Frontal cortex (tissue), 4 donors: ENCODE measurements around the gene UBXN2A. TPM values are rescaled to one million over a fixed set of nuclear protein-coding genes. Genes with fewer than 3 reads are reported as not detected.
A peak's percentile ranks its signal among the peaks of the same experiment; 100 is the strongest.
"Not testable (repeated sequence)": the region's sequence is repeated elsewhere in the genome, so short reads cannot be mapped to it uniquely, and the experiment has no call there.

ENCODE experiments used
- DNase-seq, 2 donors: peaks; one replicate each; pipeline ENCODE4 v3.0.0; 2012; ENCODE audit warnings: low spot score in 2 of 2
- FAIRE-seq: peaks from 2 replicates; lab custom pipeline; 2012; peaks lifted over from hg19 to GRCh38; lab: Jason Lieb, UNC
- small RNA-seq: library from RNA; depleted of rRNA; stranded (forward); fragments of <200 nt; gene quantifications from one replicate; pipeline ENCODE3, GENCODE V24; 2014
- total RNA-seq: library from RNA; depleted of rRNA; stranded (reverse); fragments of >200 nt; gene quantifications from one replicate; pipeline ENCODE4 v1.2.3, GENCODE V29; 2014
- donor health status: control.
- donor health status: control.
- donor health status: control.

UBXN2A gene
- total RNA-seq, 1 donor from 2014 or later, result 64.8 TPM

DNA sequence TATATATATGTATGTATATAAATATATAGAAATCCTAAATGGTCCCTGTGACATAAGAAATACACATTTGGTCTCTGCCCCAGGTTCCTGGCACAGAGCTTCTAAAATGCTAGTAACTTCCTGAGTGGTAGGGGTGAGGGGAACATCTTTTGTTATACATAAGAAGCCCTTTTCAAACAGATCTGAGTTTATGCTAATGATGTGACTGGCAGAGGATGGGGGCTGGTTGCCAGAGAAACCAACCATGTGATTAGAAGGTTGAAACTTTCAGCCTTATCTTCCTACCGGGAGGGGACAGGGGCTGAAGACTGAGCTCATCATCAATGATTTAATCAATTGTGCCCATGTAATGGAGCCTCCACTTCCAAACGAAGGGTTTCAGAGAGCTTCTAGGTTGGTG lies 86.0 kb downstream of the UBXN2A start:
- DNase-seq (no peak), FAIRE-seq (no peak)

DNA sequence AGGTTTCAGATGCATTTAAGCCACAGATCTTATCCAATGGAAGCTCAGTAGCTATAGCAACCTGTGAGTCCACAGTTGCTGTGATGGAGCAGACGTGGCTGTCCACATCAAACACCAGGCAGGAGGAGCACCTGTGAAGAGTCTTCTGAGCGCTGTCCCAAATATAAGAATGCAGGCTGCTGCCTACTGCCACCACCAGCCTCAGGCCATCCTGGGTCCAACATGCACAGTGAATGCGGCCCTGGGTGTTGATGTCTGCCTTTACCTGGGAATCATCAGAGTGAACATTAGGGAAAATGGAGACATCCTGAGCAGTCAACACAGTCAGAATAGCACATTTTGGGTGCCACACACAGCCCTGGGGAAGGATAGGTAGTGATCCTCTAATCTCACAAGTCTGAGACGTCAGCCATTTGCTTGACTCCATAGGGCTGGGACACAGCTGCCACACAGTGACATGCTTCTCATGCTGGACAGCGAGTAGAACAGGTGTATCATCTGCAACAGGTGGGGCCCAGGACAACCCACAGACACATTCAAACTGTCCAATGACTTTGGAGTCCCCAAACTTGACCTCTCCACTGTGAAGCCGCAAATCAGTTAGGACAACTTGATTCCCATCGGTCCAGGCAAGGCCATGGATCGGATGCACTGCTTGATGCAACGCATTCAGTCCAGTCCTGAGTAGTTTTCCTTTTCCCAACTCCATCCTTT lies 98.7 kb downstream of the UBXN2A start:
- FAIRE-seq, result no peak

DNA sequence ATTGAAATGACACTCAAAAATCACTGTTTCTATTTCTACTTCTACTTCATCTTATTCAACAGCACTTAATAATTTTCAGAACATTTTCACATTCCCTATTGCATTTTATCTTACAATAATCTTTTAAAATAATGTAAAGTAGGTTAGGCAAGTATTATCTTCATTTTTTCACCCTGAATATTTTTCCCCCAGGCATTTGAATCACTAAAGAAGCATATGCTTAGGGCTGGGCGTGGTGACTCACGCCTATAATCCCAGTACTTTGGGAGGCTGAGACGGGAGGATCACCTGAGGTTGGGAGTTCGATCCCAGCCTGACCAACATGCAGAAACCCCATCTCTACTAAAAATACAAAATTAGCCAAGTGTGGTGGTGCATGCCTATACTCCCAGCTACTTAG lies 100.2 kb downstream of the UBXN2A start:
- DNase-seq (no peak), FAIRE-seq (no peak)

More for the DNA sequence above, 98.7 kb downstream of the UBXN2A start:
- no peak for DNase-seq

DNA sequence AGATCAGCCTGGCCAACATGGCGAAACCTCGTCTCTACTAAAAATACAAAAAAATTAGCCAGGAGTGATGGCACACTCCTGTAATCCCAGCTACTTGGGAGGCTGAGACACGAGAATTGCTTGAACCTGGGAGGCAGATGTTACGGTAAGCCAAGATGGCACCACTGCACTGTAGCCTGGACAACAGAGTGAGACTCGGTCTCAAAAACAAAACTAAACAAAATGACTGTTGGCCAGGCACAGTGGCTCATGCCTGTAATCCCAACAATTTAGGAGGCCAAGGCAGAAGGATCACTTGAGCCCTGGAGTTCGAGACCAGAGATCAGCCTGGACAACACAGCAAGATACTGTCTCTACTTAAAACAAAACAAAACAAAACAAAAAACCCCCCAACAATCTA lies 102.9 kb downstream of the UBXN2A start:
- not testable (repeated sequence) for FAIRE-seq, DNase-seq

DNA sequence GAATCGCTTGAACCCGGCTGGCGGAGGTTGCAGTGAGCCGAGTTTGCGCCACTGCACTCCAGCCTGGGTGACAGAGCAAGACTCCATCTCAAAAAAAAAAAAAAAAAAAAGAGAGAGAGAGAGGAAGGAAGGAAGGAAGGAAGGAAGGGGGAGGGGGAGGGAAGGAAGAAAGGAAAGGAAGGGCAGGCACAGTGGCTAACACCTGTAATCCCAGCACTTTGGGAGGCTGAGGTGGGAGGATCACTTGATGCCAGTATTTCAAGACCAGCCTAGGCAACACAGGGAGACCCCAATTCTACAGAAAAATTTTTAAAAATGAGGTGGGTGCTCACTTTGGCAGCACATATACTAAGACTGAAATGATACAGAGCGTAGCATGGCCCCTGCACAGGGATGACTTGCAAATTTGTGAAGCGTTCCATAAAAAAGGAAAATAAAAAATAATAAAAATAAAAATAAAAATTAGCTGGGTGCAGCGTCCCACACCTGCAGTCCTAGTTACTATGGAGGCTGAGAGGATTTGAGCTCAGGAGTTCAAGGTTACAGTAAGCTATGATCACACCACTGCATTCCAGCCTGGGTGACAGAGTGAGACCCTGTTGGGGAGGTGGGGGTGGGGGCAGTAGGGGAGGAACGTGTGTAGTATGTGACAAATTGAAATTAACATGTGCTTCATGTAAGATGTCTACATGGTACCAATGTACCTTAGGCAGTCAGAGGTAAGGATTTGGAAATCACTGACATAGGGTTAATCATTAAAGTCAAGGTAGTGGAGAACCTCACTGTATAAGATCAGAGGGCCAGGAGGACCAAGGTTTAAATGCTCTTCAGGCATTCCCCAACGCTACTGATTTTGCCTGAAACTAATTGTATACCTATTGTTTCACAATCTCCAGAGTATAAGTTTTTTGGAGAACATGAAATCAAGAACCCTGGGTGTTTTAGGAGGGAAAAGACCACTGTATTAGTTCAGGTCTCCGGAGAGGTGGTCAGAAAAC lies 105.5 kb downstream of the UBXN2A start:
- no peak for DNase-seq
- no peak for FAIRE-seq

DNA sequence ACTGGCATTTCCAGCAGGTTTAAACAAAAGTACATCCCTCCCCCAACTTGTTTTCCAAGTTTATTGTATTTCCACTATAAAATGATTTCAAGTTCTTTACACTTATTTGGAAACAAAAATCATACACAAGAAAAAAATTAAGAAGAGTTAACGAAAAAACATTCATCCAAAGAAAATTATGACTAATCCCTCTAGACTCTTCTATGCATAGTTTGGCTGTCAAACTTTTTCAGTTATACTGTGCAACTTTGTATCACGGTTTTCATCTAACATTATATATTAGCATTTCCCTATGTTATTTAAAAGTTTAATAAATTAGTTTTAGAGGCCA lies 106.3 kb downstream of the UBXN2A start:
- FAIRE-seq (no peak), DNase-seq (no peak)

DNA sequence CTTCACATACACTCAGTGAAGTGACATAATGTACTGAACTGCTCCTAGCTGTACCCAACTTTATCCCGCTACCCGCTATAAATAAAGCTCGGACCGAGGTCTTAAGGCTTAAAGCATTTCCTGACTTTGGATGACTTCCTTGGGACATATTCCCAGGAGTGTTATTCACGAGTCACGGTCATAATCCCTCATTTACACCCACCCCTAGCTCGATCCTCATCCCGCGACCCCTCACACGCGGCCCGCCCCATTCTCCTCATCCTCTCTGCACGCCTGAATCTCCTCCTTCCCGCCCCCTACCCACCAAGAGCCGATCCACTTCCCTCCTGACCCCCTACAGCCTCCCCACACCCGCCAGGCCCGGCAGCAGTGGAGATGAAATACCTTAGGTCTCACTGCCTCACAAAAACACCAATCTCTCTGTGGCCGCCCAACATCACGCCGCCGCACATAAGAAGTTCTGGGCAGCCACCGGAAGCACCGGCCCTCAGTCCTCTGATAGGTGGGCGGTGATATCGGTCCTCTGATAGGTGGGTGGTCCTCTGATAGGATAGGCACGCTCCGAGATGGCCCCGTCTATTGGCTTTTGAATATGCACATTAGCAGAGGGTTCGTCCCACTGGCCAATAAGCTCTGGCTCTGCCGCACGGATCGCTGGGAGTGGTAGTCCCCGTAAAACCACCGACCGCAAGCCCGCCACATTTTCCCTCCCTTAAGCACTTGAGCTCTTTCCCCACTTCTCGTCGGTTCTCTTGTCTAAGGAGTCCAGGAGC lies 106.9 kb downstream of the UBXN2A start, which contains the start of gene WDCP:
WDCP (minus strand) TSS at position 462 of the 773 bp plus-strand sequence. CDS start 7,897 bp downstream, outside the sequence.
- peak; percentile 84 for DNase-seq
- peak; percentile 70 for FAIRE-seq

DNA sequence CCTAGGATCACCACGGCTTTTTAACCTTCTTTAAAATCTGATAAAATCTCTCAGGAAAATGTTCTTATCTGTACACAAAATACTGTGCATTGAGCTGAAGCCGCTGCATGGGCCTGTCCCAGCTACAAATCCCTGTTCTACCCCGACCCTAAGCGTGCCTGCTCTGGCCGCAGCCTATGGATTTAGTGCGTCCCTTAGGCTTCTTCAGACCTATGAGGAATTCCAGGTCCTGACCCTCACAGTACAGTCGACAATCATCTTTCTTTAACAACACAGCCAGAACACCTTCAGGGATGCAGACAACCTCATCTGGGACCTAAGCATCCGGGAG lies 107.4 kb downstream of the UBXN2A start:
- FAIRE-seq (no peak), DNase-seq (no peak)

DNA sequence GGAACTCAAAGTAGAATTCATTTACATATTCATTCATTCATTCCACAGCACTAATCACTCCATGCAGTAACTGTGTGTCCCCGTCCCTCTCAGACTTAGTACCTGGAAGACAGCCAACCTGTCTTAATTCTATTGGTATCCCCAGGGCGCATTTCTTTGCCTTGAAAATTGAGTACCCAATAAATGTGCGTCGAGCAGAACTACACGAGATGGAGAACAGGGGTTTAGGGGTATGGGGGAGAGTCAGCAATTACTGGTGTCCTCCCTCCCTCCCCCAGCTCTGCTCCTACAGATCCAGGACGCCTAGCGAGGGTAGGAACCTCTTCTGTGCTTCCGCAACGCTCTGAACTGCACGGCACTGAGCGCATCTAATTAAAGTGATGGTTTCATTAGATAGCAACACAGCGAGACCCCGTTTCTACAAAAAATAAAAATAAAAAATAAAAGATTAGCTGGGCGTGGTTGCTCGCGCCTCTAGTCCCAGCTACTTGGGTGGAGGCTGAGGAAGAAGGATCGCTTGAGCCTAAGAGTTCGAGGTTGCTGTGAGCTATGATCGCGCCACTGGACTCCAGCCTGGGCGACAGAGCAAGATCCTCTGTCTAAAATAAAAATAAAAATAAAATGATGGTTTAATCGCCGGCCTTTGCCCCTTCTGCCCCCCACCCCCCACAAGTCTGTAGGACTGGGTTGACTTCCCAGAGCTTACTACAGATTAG lies 108.7 kb downstream of the UBXN2A start:
- FAIRE-seq, result no peak
- DNase-seq, result no peak

DNA sequence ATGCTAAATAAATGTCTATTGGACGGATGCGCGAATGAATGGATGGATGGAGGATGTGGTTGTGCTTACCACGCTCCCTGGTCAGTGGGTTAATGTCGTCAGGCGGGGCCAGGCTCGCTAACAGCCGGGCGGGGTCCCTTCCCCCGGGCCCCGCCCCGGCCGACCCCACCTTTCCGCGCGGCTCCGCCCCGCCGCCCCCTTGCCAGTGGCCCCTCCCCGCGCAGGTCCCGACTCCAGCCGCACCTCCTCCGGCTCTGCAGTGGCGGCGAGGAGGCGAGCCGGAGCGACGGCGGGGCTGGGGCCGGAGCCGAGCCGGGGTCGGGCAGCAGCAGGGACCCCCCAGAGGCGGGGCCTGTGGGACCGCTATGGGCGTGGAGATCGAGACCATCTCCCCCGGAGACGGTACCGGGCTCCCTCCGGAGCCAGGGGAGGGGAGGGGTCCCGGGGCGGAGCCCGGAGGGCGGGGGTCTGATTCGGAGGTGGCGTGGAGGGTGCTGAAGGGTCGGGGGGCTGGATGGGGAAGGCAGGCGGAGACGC lies 109.3 kb downstream of the UBXN2A start, which contains the start of gene FKBP1B:
FKBP1B (plus strand) TSS at position 257 of the 537 bp plus-strand sequence; CDS start at position 366, 109 bp downstream.
- no peak for FAIRE-seq
- DNase-seq, result peak; percentile 36 to 44

DNA sequence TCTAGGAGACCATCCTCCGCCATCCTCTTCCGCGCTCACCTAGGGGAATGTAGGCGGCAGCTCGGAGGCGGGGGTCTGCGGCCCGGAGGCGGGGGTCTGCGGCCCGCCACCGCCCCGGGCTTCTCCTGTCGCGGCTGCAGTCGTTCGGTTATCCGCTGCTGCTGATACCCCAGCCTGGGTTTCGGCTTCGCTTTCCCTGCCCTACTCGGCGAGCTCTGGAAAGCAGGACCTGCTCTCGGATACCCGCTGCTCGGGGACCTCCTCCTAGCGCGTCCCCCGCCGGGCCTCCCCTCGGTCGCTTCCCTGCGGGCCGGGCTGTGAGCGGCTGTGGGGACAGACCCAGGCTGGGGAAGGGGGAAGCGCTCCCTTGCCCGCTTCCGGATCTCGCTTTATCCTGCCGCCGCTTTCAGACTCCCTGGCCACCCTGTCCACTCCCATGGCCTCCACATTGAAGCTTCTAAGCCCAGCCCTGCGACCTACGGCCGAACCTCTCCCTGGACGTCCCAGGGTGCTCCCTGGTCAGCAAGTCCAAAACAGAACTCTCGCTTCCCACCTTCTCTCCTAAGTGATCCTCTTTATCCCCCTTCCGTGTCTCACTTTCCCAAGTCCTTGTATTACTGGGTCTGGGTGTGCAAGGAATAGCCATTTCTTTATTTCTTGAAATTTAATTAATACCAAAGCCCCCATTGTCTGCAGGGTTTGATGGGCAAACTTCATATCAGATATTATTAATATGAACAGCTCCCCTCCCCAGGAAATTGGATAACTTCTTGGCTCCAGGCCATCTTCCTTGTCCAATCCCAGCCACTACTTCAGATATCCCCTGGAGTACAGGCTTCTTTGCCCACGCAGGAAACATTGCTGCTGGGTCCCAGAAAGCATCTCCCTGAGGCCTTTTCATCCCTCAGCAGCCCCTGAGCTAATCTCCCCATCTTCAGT lies 110.0 kb downstream of the UBXN2A start:
- FAIRE-seq (no peak), DNase-seq (peak in 1 of 2 donors; percentile 7)

DNA sequence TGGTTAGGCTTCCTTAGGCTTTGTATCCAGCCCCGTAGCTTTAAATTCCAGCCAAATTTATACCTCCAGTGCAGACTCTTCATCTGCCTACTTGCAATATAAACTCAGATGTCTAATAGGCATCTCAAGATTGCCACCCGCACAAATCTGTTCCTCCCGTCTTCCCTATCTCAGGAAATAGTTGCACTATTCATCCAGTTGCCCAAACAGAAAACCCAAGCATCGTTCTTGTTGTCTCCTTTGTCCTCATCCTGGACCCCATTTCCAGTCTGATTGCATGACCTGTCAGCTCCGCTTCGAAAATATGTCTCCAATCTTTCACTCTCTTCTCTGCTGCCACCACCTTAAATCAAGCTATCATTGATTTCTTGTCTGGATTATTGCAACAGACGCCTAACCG lies 111.6 kb downstream of the UBXN2A start:
- FAIRE-seq, result no peak
- no peak for DNase-seq

DNA sequence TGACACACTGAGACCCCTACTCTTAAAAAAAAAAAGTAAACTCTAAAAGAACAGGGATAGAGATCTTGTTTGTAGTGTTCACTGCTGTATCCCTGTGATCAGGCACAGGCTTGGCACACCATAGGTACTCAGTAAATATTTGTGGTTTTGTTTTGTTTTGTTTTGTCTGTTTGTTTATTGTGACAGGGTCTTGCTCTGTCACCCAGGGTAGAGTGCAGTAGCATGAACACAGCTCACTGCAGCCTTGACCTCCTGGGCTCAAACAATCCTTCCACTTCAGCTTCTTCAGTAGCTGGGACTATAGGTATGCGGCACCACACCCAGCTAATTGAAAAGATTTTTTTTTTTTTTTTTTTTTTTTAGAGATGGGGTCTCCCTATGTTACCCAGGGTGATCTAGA lies 112.7 kb downstream of the UBXN2A start:
- DNase-seq, result no peak
- FAIRE-seq, result no peak

Small RNA genes lying within 50 kb of the gene (small RNA-seq; reads per million reads assigned to genes)
- not detected for gene RN7SL610P
- not detected for gene RNU6-370P

Other genes starting within 250 kb of the UBXN2A start
- gene ATAD2B, start 13.3 kb upstream of the UBXN2A start, total RNA-seq, result 55.0 TPM
- 0.41 TPM for gene MFSD2B, start 69.6 kb downstream of the UBXN2A start, total RNA-seq
- gene WDCP, start 106.9 kb downstream of the UBXN2A start, total RNA-seq, result 27.3 TPM
- gene FKBP1B, start 109.3 kb downstream of the UBXN2A start, total RNA-seq, result 73.8 TPM
- 125 TPM for gene SF3B6, start 135.9 kb downstream of the UBXN2A start, total RNA-seq
- 15.5 TPM for gene TP53I3, start 144.4 kb downstream of the UBXN2A start, total RNA-seq
- gene PFN4, start 182.9 kb downstream of the UBXN2A start, total RNA-seq, result not detected
- gene FAM228B, start 183.0 kb downstream of the UBXN2A start, total RNA-seq, result 127 TPM
- gene FAM228A, start 234.6 kb downstream of the UBXN2A start, total RNA-seq, result 3.3 TPM